RPMI8226 (cell line): ENCODE data around the gene NTF3.
"Not testable (repeated sequence)": the region's sequence is repeated elsewhere in the genome, so short reads cannot be mapped to it uniquely, and the experiment has no call there.

Experiments
- DNase-seq: peaks from one replicate; pipeline ENCODE4 v3.0.0-alpha.2; 2015

NTF3 gene

GRCh38 chr12:5513406-5513805, 81.5 kb downstream of the NTF3 start:
- DNase-seq = no peak

GRCh38 chr12:5514016-5514415, 82.1 kb downstream of the NTF3 start:
- DNase-seq = no peak

GRCh38 chr12:5514545-5514944, 82.6 kb downstream of the NTF3 start:
- DNase-seq = no peak

- DNase-seq = no peak
Observed at GRCh38 chr12:5515458-5515857, 83.5 kb downstream of the NTF3 start.

- DNase-seq = no peak
Observed at GRCh38 chr12:5516371-5517241, 84.7 kb downstream of the NTF3 start.

- DNase-seq = no peak
Observed at GRCh38 chr12:5518584-5519365, 86.9 kb downstream of the NTF3 start.

GRCh38 chr12:5520037-5520436, 88.1 kb downstream of the NTF3 start:
- no peak for DNase-seq

GRCh38 chr12:5520831-5521230, 88.9 kb downstream of the NTF3 start:
- no peak for DNase-seq

- no peak for DNase-seq
Observed at GRCh38 chr12:5521456-5522325, 89.8 kb downstream of the NTF3 start.

- DNase-seq = no peak
Observed at GRCh38 chr12:5522432-5523335, 90.8 kb downstream of the NTF3 start.

GRCh38 chr12:5523396-5524115, 91.6 kb downstream of the NTF3 start:
- DNase-seq = no peak

GRCh38 chr12:5524116-5524768, 92.3 kb downstream of the NTF3 start:
- DNase-seq = no peak

- no peak for DNase-seq
Observed at GRCh38 chr12:5524769-5525436, 93.0 kb downstream of the NTF3 start.

GRCh38 chr12:5525783-5526367, 94.0 kb downstream of the NTF3 start:
- DNase-seq = no peak

- DNase-seq = no peak
Observed at GRCh38 chr12:5533368-5533767, 101.5 kb downstream of the NTF3 start.

- no peak for DNase-seq
Observed at GRCh38 chr12:5534426-5535199, 102.7 kb downstream of the NTF3 start.

- no peak for DNase-seq
Observed at GRCh38 chr12:5535541-5535940, 103.6 kb downstream of the NTF3 start.

- not testable (repeated sequence) for DNase-seq
Observed at GRCh38 chr12:5537026-5537615, 105.2 kb downstream of the NTF3 start.

GRCh38 chr12:5537771-5538170, 105.9 kb downstream of the NTF3 start:
- no peak for DNase-seq
